AG04449 (cell line): ENCODE results near the gene CELSR2.

Experiments used
- CTCF ChIA-PET: fragments of 350-600 bp; formaldehyde crosslinking; extraction: SDS; loops from one replicate; lab custom pipeline; 2021; ENCODE audit warnings: antibody characterized with exemption; lab: Yijun Ruan, JAX
- POLR2A ChIA-PET: fragments of 400-600, 350-600 bp; formaldehyde crosslinking; extraction: SDS; loops from one replicate; lab custom pipeline; 2020; ENCODE audit warnings: antibody characterized with exemption, inconsistent platforms; lab: Yijun Ruan, JAX
- DNase-seq: peaks from one replicate; pipeline ENCODE4 v3.0.0-alpha.2; 2010; ENCODE audit warnings: low read depth, low spot score
- H3K4me3 ChIP-seq: 2 replicates; pipeline ENCODE4 v1.5.1; 2011; ENCODE audit warnings: low read depth, mild to moderate bottlenecking, control low read depth, low read length
- TF ChIP-seq, protein P1 (sequence below): IDR thresholded peaks from one replicate; pipeline ENCODE4 v1.5.1; 2011; ENCODE audit warnings: mild to moderate bottlenecking, moderate library complexity, low read length, control low read depth, inconsistent platforms; ENCODE audit not compliant: insufficient read depth; ENCODE audit errors: missing control alignments

CELSR2 gene

DNA sequence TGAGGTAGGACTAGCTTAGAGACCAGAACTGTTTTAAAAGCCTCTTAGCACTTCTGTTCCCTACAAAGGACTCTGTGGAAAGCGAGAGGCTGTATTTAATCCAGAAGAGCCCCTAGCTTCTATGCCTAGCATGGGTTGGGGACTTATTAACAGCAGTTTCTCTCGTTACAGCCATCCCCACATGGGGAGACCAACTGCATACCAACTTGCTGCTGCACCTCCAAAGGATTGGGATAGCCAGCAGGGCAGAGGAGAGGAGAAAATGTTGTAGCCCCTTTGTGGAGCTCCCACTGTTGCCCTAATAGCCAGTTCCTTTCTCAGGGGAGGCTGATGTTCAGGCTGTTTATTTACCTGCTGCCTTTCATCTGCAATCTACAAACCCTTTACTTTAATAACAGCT lies 11.0 kb upstream of the CELSR2 start:
- TF ChIP-seq, protein P1, sequence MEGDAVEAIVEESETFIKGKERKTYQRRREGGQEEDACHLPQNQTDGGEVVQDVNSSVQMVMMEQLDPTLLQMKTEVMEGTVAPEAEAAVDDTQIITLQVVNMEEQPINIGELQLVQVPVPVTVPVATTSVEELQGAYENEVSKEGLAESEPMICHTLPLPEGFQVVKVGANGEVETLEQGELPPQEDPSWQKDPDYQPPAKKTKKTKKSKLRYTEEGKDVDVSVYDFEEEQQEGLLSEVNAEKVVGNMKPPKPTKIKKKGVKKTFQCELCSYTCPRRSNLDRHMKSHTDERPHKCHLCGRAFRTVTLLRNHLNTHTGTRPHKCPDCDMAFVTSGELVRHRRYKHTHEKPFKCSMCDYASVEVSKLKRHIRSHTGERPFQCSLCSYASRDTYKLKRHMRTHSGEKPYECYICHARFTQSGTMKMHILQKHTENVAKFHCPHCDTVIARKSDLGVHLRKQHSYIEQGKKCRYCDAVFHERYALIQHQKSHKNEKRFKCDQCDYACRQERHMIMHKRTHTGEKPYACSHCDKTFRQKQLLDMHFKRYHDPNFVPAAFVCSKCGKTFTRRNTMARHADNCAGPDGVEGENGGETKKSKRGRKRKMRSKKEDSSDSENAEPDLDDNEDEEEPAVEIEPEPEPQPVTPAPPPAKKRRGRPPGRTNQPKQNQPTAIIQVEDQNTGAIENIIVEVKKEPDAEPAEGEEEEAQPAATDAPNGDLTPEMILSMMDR: no peak
- POLR2A ChIA-PET: no interaction called here
- CTCF ChIA-PET: interaction anchor here (0.7 to 6.6 kb wide), 13 partner anchors 7 to 294 kb away, joined by 3 to 48 read pairs (median 10); partner anchors contain the start of genes CELSR2 and SORT1
- no peak overlapping the region for H3K4me3 ChIP-seq
- no peak for DNase-seq

DNA sequence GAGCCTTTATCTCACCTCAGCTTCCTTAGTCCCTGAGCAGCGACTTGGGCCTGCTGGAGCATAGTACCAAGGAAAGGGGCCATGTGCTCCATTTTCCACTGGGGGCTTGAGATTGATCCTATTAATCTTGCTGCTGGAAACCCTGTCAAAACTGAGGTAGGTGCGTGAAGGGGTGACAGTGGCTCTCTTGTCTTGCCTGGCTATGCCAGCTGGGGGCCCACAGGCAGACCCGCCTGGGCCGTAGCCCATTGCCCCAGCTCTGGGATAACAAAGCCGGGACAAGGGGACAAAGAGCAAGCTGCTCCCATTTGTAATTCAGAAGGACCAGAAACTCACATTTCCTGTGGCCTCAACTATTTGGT lies 10.3 kb upstream of the CELSR2 start:
- TF ChIP-seq, protein P1: no peak
- ChIA-PET POLR2A (interaction anchor here (0.5 kb wide), 1 partner anchor 348 kb away, joined by 3 read pairs; no protein-coding TSS in a partner anchor), CTCF (interaction anchor here (0.9 to 6.6 kb wide), 17 partner anchors 8 to 294 kb away, joined by 3 to 48 read pairs (median 5); partner anchors contain the start of genes CELSR2 and SORT1)
- no peak overlapping the region for H3K4me3 ChIP-seq
- DNase-seq: no peak

DNA sequence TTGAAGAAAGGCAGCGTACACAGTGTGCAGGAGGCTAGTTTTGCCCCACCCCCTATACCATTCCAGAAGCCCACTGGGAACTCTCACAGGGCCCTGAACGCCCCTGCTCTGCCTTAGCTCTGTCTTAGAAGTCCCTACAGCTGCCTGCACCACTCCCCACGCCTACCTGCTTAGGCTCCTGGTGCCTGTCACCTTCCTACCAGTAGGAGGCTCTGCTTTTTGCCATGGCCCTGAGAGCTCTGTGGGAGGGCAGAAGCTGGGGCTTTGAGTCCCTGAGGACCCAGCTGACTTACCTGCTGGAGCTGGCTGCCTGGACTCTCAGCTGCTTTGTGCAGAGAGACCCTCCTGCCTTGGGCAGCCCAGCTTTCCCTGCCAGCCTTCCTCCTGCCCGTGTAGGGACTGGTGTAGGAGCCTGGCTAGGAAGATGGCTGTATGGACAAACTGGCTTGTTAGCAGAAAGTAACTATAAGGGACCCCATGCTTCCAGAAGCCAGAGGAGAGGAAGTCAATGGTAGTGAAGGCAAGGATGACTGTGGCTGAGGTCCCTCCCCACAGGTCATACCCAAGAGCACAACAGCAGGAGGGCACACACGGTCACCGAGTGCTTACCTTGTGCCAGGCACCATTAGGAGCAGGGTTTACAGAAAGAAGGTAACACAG lies 9.8 kb upstream of the CELSR2 start:
- no peak overlapping the region for H3K4me3 ChIP-seq
- no peak for DNase-seq
- TF ChIP-seq, protein P1: peak; percentile 62
- ChIA-PET CTCF (interaction anchor here (0.8 to 6.6 kb wide), 19 partner anchors 8 to 293 kb away, joined by 3 to 48 read pairs (median 5); partner anchors contain the start of genes CELSR2 and SORT1), POLR2A (interaction anchor here (0.5 to 1.6 kb wide), 2 partner anchors 8 to 347 kb away, joined by 3 to 4 read pairs; no protein-coding TSS in a partner anchor)

DNA sequence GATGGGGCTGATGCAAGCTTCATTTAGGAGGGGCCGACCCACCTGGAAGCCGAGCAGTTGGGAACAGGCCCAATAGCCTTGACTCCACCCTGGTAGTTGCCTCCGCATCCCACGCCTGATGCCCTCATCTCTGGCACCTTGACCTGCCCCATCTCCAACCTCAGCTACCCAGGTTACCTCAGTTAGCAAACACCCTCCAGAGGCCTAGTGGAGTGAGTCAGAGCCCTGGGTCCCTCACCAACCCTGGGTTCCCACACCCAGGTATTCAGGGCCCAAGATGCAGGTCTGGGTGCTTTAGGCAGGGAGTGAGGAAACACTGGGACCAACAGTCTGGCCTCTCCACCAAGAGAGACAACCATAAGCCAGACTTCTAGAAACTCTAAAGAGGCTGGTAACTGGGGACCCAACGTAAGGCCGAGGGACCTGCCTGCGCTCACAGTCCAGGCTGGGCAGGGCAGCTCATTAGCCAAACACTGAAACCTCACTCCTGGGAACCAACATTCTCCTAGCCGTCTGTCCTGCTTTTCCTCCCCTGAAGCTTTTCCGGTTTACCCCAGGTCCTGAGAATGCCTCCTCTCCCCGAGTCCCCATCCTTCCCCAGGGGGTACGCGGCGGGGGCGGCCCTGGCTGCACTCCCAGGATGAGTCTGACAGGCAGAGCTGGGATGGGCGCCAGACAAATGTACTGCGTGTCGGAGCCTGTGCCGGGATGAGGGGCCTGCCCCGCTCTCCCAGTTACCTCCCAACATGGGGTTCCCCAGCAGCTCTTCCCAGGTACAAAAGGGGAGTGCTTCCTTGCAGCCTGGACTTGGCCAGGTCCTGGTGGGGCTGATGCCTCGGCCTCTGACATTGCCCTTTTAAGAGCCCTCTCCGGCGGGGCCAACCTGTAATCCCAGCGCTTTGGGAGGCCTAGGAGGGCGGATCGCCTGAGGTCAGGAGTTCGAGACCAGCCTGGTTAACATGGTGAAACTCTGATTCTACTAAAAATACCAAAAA lies 8.9 kb upstream of the CELSR2 start:
- no peak overlapping the region for H3K4me3 ChIP-seq
- POLR2A ChIA-PET: interaction anchor here (0.8 to 1.6 kb wide), 6 partner anchors 9 to 199 kb away, joined by 3 to 6 read pairs (median 4); partner anchors contain the start of genes CELSR2 and SARS1
- TF ChIP-seq, protein P1: no peak
- DNase-seq: peak; percentile 28
- CTCF ChIA-PET: interaction anchor here (0.8 to 6.6 kb wide), 17 partner anchors 7 to 294 kb away, joined by 3 to 48 read pairs (median 5); partner anchors contain the start of genes CELSR2 and SORT1

DNA sequence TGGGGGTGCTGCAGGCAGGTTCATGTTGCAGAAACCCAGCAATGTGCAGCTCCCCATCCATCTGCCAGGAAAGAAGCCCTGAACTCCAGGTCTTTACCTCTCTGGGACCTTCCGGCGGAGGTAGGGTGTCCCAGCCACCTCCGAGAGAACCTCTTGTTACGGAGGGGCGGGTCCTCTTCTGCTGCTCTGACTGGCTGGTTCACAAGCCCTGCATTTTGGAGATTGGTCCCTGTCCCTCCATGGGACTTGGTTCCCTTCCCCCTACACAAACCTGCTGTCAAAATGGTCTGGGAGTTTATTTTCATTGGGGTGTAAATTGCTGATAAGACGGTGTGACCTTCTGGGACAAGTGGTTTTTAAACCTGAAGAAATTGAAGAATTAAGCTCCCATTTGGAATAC lies 8.0 kb upstream of the CELSR2 start:
- H3K4me3 ChIP-seq: no peak overlapping the region
- TF ChIP-seq, protein P1: no peak
- POLR2A ChIA-PET: interaction anchor here (0.8 to 1.6 kb wide), 2 partner anchors 27 to 198 kb away, joined by 3 to 6 read pairs; partner anchors contain the start of gene SARS1
- CTCF ChIA-PET: interaction anchor here (0.6 to 6.6 kb wide), 9 partner anchors 23 to 293 kb away, joined by 3 to 48 read pairs (median 4); partner anchors contain the start of gene SORT1
- no peak for DNase-seq
